SK-N-SH (cell line): ENCODE results near the gene IVNS1ABP.

Source experiments
- CTCF ChIP-seq: fragments of 200-600 bp; sonication (generic); IDR thresholded peaks from 2 replicates; pipeline ENCODE4 v1.6.1; 2017; ENCODE audit warnings: antibody characterized with exemption, mild to moderate bottlenecking, moderate library complexity
- RFX5 ChIP-seq: IDR thresholded peaks from 2 replicates; pipeline ENCODE4 v1.6.1; 2012; ENCODE audit warnings: mild to moderate bottlenecking, improper control_type of control experiment, low read length
- TAF1 ChIP-seq: IDR thresholded peaks from 2 replicates; pipeline ENCODE4 v1.6.1; 2012; ENCODE audit warnings: low read depth, mild to moderate bottlenecking, low read length, moderate library complexity, borderline replicate concordance
- TF ChIP-seq, protein P1 (sequence below): IDR thresholded peaks from 2 replicates; pipeline ENCODE4 v1.4.0; 2012; ENCODE audit warnings: low read depth, borderline replicate concordance

GRCh38 chr1:185262151-185262550 lies 54.9 kb downstream of the IVNS1ABP start:
- TF ChIP-seq CTCF (no peak), TAF1 (no peak), RFX5 (no peak)
- TF ChIP-seq, protein P1, sequence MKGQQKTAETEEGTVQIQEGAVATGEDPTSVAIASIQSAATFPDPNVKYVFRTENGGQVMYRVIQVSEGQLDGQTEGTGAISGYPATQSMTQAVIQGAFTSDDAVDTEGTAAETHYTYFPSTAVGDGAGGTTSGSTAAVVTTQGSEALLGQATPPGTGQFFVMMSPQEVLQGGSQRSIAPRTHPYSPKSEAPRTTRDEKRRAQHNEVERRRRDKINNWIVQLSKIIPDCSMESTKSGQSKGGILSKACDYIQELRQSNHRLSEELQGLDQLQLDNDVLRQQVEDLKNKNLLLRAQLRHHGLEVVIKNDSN: no peak
